Nephron progenitor cell (in vitro differentiated cells): ENCODE results near the gene NR1H2.
A peak's percentile ranks its signal among the peaks of the same experiment; 100 is the strongest.
"Not testable (repeated sequence)": the region's sequence is repeated elsewhere in the genome, so short reads cannot be mapped to it uniquely, and the experiment has no call there.

Experiments used
- DNase-seq: peaks from one replicate; pipeline ENCODE4 v3.0.0; 2021
- H3K27ac Mint-ChIP-seq: 2 replicates; pipeline ENCODE4 v1.8.0; 2021; ENCODE audit warnings: mild to moderate bottlenecking, moderate library complexity, mixed read lengths
- H3K27me3 Mint-ChIP-seq: 2 replicates; pipeline ENCODE4 v1.8.0; 2021; ENCODE audit warnings: mild to moderate bottlenecking, low read depth, mixed read lengths; ENCODE audit not compliant: poor library complexity
- H3K36me3 Mint-ChIP-seq: 2 replicates; pipeline ENCODE4 v1.8.0; 2021; ENCODE audit warnings: low read depth, mixed read lengths
- H3K4me1 Mint-ChIP-seq: 2 replicates; pipeline ENCODE4 v1.8.0; 2021; ENCODE audit warnings: mixed read lengths
- H3K4me3 Mint-ChIP-seq: 2 replicates; pipeline ENCODE4 v1.8.0; 2021; ENCODE audit warnings: mild to moderate bottlenecking, moderate library complexity, mixed read lengths
- H3K9me3 Mint-ChIP-seq: 2 replicates; pipeline ENCODE4 v1.8.0; 2021; ENCODE audit warnings: mild to moderate bottlenecking, moderate library complexity, mixed read lengths
- TF ChIP-seq, protein P1 (sequence below): fragments of 200-600 bp; sonication (generic); IDR thresholded peaks from 2 replicates; pipeline ENCODE4 v1.5.0; 2021; ENCODE audit warnings: antibody characterized with exemption

Gene NR1H2

DNA sequence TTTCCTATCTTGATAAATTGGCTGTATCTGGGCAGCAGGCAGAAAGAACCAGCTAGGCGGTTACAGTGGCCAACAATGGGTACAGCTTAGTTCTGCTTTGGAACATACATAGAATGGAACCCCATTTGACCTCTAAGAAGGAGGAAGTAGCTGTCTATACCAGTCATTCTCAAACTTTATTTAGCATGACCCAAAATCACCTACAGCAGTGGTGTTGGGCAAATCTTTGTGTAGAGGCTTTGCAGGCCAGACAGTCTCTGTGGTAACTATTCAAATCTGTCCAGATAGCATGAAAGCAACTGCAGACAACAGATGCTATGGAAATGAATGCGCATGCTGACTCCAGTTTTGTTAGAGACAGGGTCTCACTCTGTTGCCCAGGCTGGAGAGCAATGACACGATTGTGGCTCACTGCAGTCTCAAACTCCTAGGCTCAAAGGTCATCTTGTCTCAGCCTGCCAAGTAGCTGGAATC lies 35.1 kb upstream of the NR1H2 start:
- no peak for DNase-seq
- Mint-ChIP-seq H3K36me3 (peaks cover 71% of the 10 kb centered on the region), H3K4me1 (no peaks in the 10 kb centered on the region), H3K9me3 (peaks cover 52% of the 10 kb centered on the region), H3K27ac (no peak overlapping the region), H3K4me3 (no peak overlapping the region), H3K27me3 (no peaks in the 10 kb centered on the region)
- TF ChIP-seq, protein P1, sequence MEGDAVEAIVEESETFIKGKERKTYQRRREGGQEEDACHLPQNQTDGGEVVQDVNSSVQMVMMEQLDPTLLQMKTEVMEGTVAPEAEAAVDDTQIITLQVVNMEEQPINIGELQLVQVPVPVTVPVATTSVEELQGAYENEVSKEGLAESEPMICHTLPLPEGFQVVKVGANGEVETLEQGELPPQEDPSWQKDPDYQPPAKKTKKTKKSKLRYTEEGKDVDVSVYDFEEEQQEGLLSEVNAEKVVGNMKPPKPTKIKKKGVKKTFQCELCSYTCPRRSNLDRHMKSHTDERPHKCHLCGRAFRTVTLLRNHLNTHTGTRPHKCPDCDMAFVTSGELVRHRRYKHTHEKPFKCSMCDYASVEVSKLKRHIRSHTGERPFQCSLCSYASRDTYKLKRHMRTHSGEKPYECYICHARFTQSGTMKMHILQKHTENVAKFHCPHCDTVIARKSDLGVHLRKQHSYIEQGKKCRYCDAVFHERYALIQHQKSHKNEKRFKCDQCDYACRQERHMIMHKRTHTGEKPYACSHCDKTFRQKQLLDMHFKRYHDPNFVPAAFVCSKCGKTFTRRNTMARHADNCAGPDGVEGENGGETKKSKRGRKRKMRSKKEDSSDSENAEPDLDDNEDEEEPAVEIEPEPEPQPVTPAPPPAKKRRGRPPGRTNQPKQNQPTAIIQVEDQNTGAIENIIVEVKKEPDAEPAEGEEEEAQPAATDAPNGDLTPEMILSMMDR = no peak

GRCh38 chr19:50344661-50345318 lies 31.5 kb upstream of the NR1H2 start:
- Mint-ChIP-seq H3K9me3 (peaks cover 41% of the 10 kb centered on the region), H3K27me3 (no peaks in the 10 kb centered on the region), H3K27ac (no peak overlapping the region), H3K4me1 (peaks cover 32% of the 10 kb centered on the region), H3K36me3 (peaks cover 60% of the 10 kb centered on the region), H3K4me3 (no peak overlapping the region)
- TF ChIP-seq, protein P1 = no peak
- DNase-seq = no peak

- Mint-ChIP-seq H3K4me1 (peaks cover 37% of the 10 kb centered on the region), H3K36me3 (peaks cover 46% of the 10 kb centered on the region), H3K9me3 (peaks cover 37% of the 10 kb centered on the region)
- H3K27ac Mint-ChIP-seq, DNase-seq, H3K4me3 Mint-ChIP-seq, H3K27me3 Mint-ChIP-seq: not testable (repeated sequence)
Observed at GRCh38 chr19:50347089-50347581, 29.1 kb upstream of the NR1H2 start.

GRCh38 chr19:50349277-50350057 lies 26.8 kb upstream of the NR1H2 start:
- Mint-ChIP-seq H3K27me3 (no peaks in the 10 kb centered on the region), H3K4me3 (no peak overlapping the region), H3K36me3 (peaks cover 31% of the 10 kb centered on the region), H3K27ac (peak overlapping the region; percentile 69), H3K9me3 (peaks cover 21% of the 10 kb centered on the region), H3K4me1 (peaks cover 37% of the 10 kb centered on the region)
- DNase-seq = no peak
- TF ChIP-seq, protein P1 = no peak

- Mint-ChIP-seq H3K36me3 (peaks cover 3% of the 10 kb centered on the region), H3K4me3 (no peak overlapping the region), H3K27me3 (no peaks in the 10 kb centered on the region), H3K4me1 (peaks cover 33% of the 10 kb centered on the region), H3K27ac (peak overlapping the region; percentile 51), H3K9me3 (no peaks in the 10 kb centered on the region)
- no peak for DNase-seq
- TF ChIP-seq, protein P1 = no peak
Observed at GRCh38 chr19:50352242-50352641, 24.0 kb upstream of the NR1H2 start.

DNA sequence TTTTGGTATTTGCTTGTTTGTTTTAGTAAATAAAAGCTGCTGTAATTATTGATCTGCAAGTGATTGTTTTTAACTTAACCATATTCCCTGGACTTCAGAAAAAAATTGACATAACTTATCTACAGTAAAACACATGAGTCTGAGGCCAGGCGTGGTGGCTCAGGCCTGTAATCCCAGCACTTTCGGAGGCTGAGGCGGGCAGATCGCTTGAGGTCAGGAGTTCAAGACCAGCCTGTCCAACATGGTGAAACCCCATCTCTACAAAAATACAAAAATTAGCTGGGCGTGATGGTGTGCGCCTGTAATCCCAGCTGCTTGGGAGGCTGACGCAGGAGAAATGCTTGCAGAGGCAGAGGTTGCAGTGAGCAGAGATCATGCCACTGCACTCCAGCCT lies 22.8 kb upstream of the NR1H2 start:
- not testable (repeated sequence) for H3K36me3 Mint-ChIP-seq, DNase-seq

More for the DNA sequence above, 22.8 kb upstream of the NR1H2 start:
- H3K27ac Mint-ChIP-seq, H3K4me3 Mint-ChIP-seq, H3K9me3 Mint-ChIP-seq, H3K27me3 Mint-ChIP-seq: not testable (repeated sequence)
- peaks cover 23% of the 10 kb centered on the region for H3K4me1 Mint-ChIP-seq
